B cell (primary cell): ENCODE results near the gene SLC6A12. TPM values are rescaled to one million over a fixed set of nuclear protein-coding genes. Genes with fewer than 3 reads are reported as not detected.

ENCODE experiments used
- ATAC-seq: fragments of 200-7000 bp; cut with Tn5 transposase; one replicate; pipeline ENCODE4 v1.10.0; 2021; ENCODE audit warnings: low read depth, mild to moderate bottlenecking, moderate number of reproducible peaks, moderate library complexity
- CTCF ChIA-PET: fragments of 350-600 bp; sonication (Branson Sonifier 250); formaldehyde crosslinking; loops from one replicate; lab custom pipeline; 2021; ENCODE audit warnings: antibody characterized with exemption, inconsistent platforms; lab: Charles Lee
- POLR2A ChIA-PET: fragments of 350-600 bp; sonication (Branson Sonifier 250); formaldehyde crosslinking; loops from one replicate; lab custom pipeline; 2021; ENCODE audit warnings: antibody characterized with exemption; lab: Charles Lee
- DNase-seq: peaks from one replicate; pipeline ENCODE4 v3.0.0; 2013
- H2AFZ ChIP-seq: 2 replicates; pipeline ENCODE4 v1.6.1; 2012; ENCODE audit warnings: mild to moderate bottlenecking, low read depth, low read length; ENCODE audit not compliant: insufficient read depth, poor library complexity, severe bottlenecking
- H3K27ac ChIP-seq, 2 donors: 1 replicate in 1 of 2; 2 replicates in 1 of 2; pipeline ENCODE4 v1.5.1; 2012 to 2013; ENCODE audit warnings: low read length in 2 of 2, mild to moderate bottlenecking in 2 of 2, moderate library complexity in 1 of 2
- H3K27me3 ChIP-seq, 4 experiments: fragments of 200-600 bp in 1 of 4; sonication (generic) in 1 of 4; replicated peaks in 1 of 4; 1 replicate in 2 of 4; 2 replicates in 2 of 4; pipeline versions ENCODE4 v1.6.1 to v1.7.0; 2013 to 2016; ENCODE audit warnings: low read length in 3 of 4, mild to moderate bottlenecking in 2 of 4, mixed read lengths in 1 of 4, moderate library complexity in 1 of 4; ENCODE audit not compliant: insufficient read depth in 4 of 4, control insufficient read depth in 3 of 4; ENCODE audit errors: control extremely low read depth in 1 of 4
- H3K36me3 ChIP-seq, 2 experiments: replicated peaks in 1 of 2; 1 replicate in 1 of 2; 2 replicates in 1 of 2; pipeline versions ENCODE4 v1.6.1 to v1.7.1; 2013; ENCODE audit warnings: low read length in 1 of 2; ENCODE audit not compliant: insufficient read depth in 2 of 2, control insufficient read depth in 1 of 2; ENCODE audit errors: control extremely low read depth in 1 of 2, extremely low read depth in 1 of 2
- H3K4me1 ChIP-seq, 2 donors: fragments of 200-600 bp in 1 of 2; sonication (generic) in 1 of 2; 1 replicate in 1 of 2; 2 replicates in 1 of 2; pipeline versions ENCODE4 v1.5.1 to v1.6.1; 2013 to 2017; ENCODE audit warnings: low read length in 2 of 2; ENCODE audit not compliant: control insufficient read depth in 2 of 2, insufficient read depth in 2 of 2
- H3K4me2 ChIP-seq: replicated peaks from 2 replicates; pipeline ENCODE3; 2012; ENCODE audit warnings: mild to moderate bottlenecking, low read depth, low read length; ENCODE audit not compliant: poor library complexity, severe bottlenecking
- H3K4me3 ChIP-seq, 5 experiments: fragments of 200-600 bp in 1 of 5; sonication (generic) in 1 of 5; 1 replicate in 3 of 5; 2 replicates in 2 of 5; pipeline versions ENCODE4 v1.5.1 to v1.7.0; 2011 to 2016; ENCODE audit warnings: low read length in 4 of 5, mild to moderate bottlenecking in 4 of 5, low read depth in 2 of 5, control low read depth in 1 of 5, moderate library complexity in 1 of 5; ENCODE audit not compliant: insufficient read depth in 1 of 5; ENCODE audit errors: control extremely low read depth in 1 of 5, extremely low read depth in 1 of 5
- H3K79me2 ChIP-seq: fragments of 200-600 bp; sonication (generic); one replicate; pipeline ENCODE4 v1.6.0; 2016; ENCODE audit warnings: low read length; ENCODE audit not compliant: control insufficient read depth, insufficient read depth
- H3K9ac ChIP-seq: fragments of 200-600 bp; sonication (generic); 2 replicates; pipeline ENCODE4 v1.6.1; 2017; ENCODE audit warnings: mild to moderate bottlenecking, low read length, moderate library complexity
- H3K9me3 ChIP-seq, 3 donors: one replicate each; pipeline versions ENCODE4 v1.6.1 to v1.7.1; 2013; ENCODE audit warnings: low read length in 2 of 3; ENCODE audit not compliant: control insufficient read depth in 2 of 3, insufficient read depth in 1 of 3; ENCODE audit errors: control extremely low read depth in 1 of 3
- H4K20me1 ChIP-seq: 2 replicates; pipeline ENCODE4 v1.6.0; 2012; ENCODE audit warnings: mild to moderate bottlenecking, low read length; ENCODE audit not compliant: insufficient read depth, control insufficient read depth, poor library complexity, severe bottlenecking
- H3K27ac Mint-ChIP-seq: one replicate; pipeline ENCODE4 v1.8.0; 2021; ENCODE audit warnings: mixed read lengths
- H3K27me3 Mint-ChIP-seq: one replicate; pipeline ENCODE4 v1.8.0; 2021; ENCODE audit warnings: mixed read lengths
- H3K4me1 Mint-ChIP-seq: one replicate; pipeline ENCODE4 v1.8.0; 2021; ENCODE audit warnings: mixed read lengths
- H3K4me3 Mint-ChIP-seq: one replicate; pipeline ENCODE4 v1.8.0; 2021; ENCODE audit warnings: mixed read lengths
- H3K9me3 Mint-ChIP-seq: one replicate; pipeline ENCODE4 v1.8.0; 2022; ENCODE audit warnings: mixed read lengths; ENCODE audit not compliant: insufficient read depth
- EZH2 ChIP-seq: IDR thresholded peaks from 2 replicates; pipeline ENCODE4 v1.6.1; 2012; ENCODE audit warnings: borderline replicate concordance, low read depth, mild to moderate bottlenecking, moderate library complexity, low read length; ENCODE audit not compliant: insufficient read depth, poor library complexity, severe bottlenecking
- WGBS: methylation state at CpG from one replicate; pipeline ENCODE4 v1.1.5; 2013; ENCODE audit warnings: missing lambda C conversion rate; ENCODE audit not compliant: insufficient coverage; 5-methylcytosine and 5-hydroxymethylcytosine counted together
- intact Hi-C: fragments of 100-400 bp; cut with micrococcal nuclease; formaldehyde crosslinking; loops from one replicate; pipeline ENCODE4 v1.10.0; 2022
- polyA plus RNA-seq: library from polyadenylated mRNA; depleted of rRNA; stranded (reverse); fragments of >200 nt; gene quantifications from 2 replicates; pipeline ENCODE4 v1.2.3, GENCODE V29; 2012
- total RNA-seq, 2 donors: library from RNA; stranded (reverse); fragments of 120-200 nt in 1 of 2; gene quantifications; 1 replicate in 1 of 2; 2 replicates in 1 of 2; pipeline versions ENCODE4 v1.2.3 to v1.2.4, GENCODE V29; 2013 to 2022
- TF ChIP-seq, protein P1 (sequence below): fragments of 200-600 bp; IDR thresholded peaks from one replicate; pipeline ENCODE4 v1.8.0; 2022; ENCODE audit warnings: antibody characterized with exemption, mild to moderate bottlenecking

SLC6A12 gene
- total and polyA plus RNA-seq, 2 donors (not counting 1 experiment from before 2014, with no cell fraction given), result 0.06 TPM; not detected in 1

DNA sequence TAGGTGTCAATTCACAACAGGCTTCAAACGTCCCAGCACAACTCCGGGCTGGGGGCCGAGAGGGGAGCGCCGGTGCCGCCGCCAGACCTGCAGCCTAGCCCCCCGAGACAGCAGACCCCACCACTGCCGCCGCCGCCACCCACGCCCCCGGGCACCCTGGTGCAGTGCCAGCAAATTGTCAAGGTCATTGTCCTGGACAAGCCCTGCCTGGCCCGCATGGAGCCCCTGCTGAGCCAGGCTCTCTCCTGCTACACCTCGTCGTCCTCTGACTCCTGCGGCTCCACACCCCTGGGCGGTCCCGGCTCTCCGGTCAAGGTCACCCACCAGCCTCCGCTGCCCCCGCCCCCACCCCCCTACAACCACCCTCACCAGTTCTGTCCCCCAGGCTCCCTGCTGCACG lies 39.4 kb downstream of the SLC6A12 start:
- ATAC-seq (no peak), DNase-seq (no peak)
- WGBS, result 85% methylated on average over 22 of the region's 23 CpGs
- H3K4me1 Mint-ChIP-seq, result no peaks in the 10 kb centered on the region
- no peak overlapping the region for H3K4me2 ChIP-seq
- no peaks in the 10 kb centered on the region for H3K27me3 ChIP-seq
- intact Hi-C loops, result no loop called here
- POLR2A ChIA-PET, result no interaction called here
- no peak overlapping the region for H2AFZ ChIP-seq
- TF ChIP-seq EZH2, result no peak
- TF ChIP-seq, protein P1, sequence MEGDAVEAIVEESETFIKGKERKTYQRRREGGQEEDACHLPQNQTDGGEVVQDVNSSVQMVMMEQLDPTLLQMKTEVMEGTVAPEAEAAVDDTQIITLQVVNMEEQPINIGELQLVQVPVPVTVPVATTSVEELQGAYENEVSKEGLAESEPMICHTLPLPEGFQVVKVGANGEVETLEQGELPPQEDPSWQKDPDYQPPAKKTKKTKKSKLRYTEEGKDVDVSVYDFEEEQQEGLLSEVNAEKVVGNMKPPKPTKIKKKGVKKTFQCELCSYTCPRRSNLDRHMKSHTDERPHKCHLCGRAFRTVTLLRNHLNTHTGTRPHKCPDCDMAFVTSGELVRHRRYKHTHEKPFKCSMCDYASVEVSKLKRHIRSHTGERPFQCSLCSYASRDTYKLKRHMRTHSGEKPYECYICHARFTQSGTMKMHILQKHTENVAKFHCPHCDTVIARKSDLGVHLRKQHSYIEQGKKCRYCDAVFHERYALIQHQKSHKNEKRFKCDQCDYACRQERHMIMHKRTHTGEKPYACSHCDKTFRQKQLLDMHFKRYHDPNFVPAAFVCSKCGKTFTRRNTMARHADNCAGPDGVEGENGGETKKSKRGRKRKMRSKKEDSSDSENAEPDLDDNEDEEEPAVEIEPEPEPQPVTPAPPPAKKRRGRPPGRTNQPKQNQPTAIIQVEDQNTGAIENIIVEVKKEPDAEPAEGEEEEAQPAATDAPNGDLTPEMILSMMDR, result no peak
- no peak overlapping the region for H3K4me3 Mint-ChIP-seq
- H3K4me3 ChIP-seq, result no peak overlapping the region
- H3K27ac ChIP-seq, result no peak overlapping the region
- no peaks in the 10 kb centered on the region for H3K9me3 ChIP-seq
- no peak overlapping the region for H3K27ac Mint-ChIP-seq
- no peaks in the 10 kb centered on the region for H3K9me3 Mint-ChIP-seq
- peaks cover 28% of the 10 kb centered on the region for H3K27me3 Mint-ChIP-seq
- CTCF ChIA-PET, result no interaction called here
- no peak overlapping the region for H3K9ac ChIP-seq
- H3K4me1 ChIP-seq, result no peaks in the 10 kb centered on the region
- H3K79me2 ChIP-seq, result no peaks in the 10 kb centered on the region
- no peaks in the 10 kb centered on the region for H4K20me1 ChIP-seq
- H3K36me3 ChIP-seq, result no peaks in the 10 kb centered on the region

DNA sequence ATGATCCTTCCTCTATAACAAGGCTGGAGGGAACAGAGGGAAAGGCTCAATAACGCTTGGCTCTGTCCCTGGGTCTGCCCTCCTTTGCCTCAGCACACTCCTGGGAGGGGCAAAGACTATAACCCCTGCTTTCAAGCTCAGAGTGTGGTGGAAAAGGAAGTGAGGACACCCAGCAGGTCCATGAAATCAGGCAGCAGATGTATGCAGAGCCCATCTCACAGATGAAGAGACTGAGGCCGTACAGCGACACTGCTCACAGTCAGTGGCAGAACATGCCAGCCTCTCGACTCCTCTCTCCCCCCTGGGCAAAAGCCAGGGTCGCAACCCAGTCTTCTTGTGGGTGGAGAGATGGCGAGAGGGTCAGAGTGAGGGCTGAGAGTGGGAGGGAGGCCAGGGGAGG lies 39.8 kb downstream of the SLC6A12 start:
- no peak for TF ChIP-seq EZH2
- TF ChIP-seq, protein P1, result no peak
- Mint-ChIP-seq H3K4me1 (no peaks in the 10 kb centered on the region), H3K27ac (no peak overlapping the region), H3K27me3 (peaks cover 29% of the 10 kb centered on the region), H3K4me3 (no peak overlapping the region), H3K9me3 (no peaks in the 10 kb centered on the region)
- no peak overlapping the region for H3K4me2 ChIP-seq
- H4K20me1 ChIP-seq, result no peaks in the 10 kb centered on the region
- no peaks in the 10 kb centered on the region for H3K9me3 ChIP-seq
- POLR2A ChIA-PET, result no interaction called here
- ATAC-seq (no peak), DNase-seq (no peak)
- H3K9ac ChIP-seq, result no peak overlapping the region
- no peaks in the 10 kb centered on the region for H3K36me3 ChIP-seq
- intact Hi-C loops, result no loop called here
- H3K79me2 ChIP-seq, result no peaks in the 10 kb centered on the region
- CTCF ChIA-PET, result no interaction called here
- 82% methylated on average over 6 of the region's 6 CpGs for WGBS
- no peak overlapping the region for H2AFZ ChIP-seq
- no peaks in the 10 kb centered on the region for H3K4me1 ChIP-seq
- H3K27me3 ChIP-seq, result peaks cover 0 to 2% (median 0%) of the 10 kb centered on the region in 4 experiments
- no peak overlapping the region for H3K27ac ChIP-seq
- H3K4me3 ChIP-seq, result no peak overlapping the region
